H1 (cell line): ENCODE data around the gene SMARCE1. TPM values are rescaled to one million over a fixed set of nuclear protein-coding genes. Genes with fewer than 3 reads are reported as not detected.

Experiments
- CBX8 ChIP-seq: fragments of 300-800, 300-1000 bp; sonication (generic); IDR thresholded peaks from 2 replicates; pipeline ENCODE4 v1.7.1; 2016; ENCODE audit warnings: low read depth, low read length, borderline replicate concordance
- KDM4A ChIP-seq: IDR thresholded peaks from one replicate; pipeline ENCODE4 v1.7.1; 2012; ENCODE audit warnings: low read depth, mild to moderate bottlenecking, moderate library complexity, low read length, inconsistent platforms; ENCODE audit not compliant: severe bottlenecking
- SRF ChIP-seq: IDR thresholded peaks from 2 replicates; pipeline ENCODE4 v1.6.1; 2011; ENCODE audit warnings: mild to moderate bottlenecking, low read depth, low read length, moderate library complexity
- polyA plus RNA-seq, 7 experiments: library from polyadenylated mRNA; depleted of rRNA in 3 of 7; stranded (reverse) in 5 of 7; unstranded in 2 of 7; fragments of >200 nt in 5 of 7; fragments of 200-250 nt in 2 of 7; gene quantifications; 1 replicate in 5 of 7; 2 replicates in 1 of 7; 4 replicates in 1 of 7; pipeline versions ENCODE4 v1.2.1 to v1.2.3, GENCODE V29; 2011 to 2013; ENCODE audit warnings: missing spikeins in 2 of 7, mixed read lengths in 2 of 7
- total RNA-seq: library from RNA; stranded (reverse); fragmentation: NEBNext Ultra II Directional; extraction: Animal tissue kit (Norgen Biotek cat#: 25700); gene quantifications from 2 replicates; pipeline ENCODE4 v1.2.1, GENCODE V29; 2021

Gene SMARCE1
- total and polyA plus RNA-seq, 2 of the 8 experiments (the other 6 are each of a cell fraction or from before 2014, with no cell fraction given) = 30.7 to 131 TPM

DNA sequence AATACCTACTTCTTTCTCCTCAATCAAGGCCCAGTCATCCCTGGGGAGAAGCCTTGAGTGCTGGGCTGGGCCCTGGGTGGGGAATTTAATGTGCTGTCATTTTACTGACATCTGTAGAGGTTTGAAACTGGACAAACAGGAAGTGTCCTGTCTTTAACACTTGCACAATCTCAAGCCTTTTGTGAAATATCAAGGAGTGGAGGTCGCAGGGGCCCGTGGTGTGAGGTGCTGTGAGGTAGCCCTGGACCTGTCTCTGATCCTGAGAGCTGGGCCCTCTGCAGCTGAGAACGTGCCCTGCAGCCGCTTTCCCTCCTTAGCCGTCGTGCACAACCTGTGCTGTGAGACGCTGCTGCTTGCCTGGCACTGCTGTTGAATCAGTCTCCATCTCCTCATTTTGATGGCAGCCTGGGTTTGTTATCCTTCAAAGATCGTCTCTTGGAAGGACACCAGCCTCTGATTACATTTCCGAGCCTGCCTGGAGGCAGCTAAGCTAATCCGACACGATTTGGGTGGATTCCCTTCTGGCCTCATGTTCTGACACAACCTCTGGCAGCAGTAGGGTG is 29.9 kb downstream of the SMARCE1 start (continued):
- TF ChIP-seq KDM4A (no peak), SRF (no peak), CBX8 (no peak)
